Measurements from ENCODE around the gene LRP5.

DNA sequence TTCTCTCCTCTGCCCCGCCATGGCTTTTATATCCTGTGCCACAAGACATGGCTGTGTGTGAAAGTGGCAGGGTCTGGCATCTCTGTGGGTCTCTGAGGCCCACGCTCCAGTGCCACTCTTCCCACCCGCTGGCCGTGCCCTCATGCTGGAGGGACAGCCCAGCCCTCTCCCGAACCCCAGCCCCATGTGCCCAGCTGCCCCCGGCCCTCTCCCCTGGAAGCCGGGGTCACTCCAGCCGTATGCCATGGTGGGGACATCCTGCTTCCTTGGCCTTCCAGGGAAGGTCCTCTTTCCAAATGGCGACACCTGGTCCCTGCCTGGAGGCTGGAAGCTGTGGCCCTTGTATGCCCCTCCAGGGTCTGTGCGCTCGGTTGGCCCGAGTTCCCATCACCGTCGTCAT is 84.9 kb downstream of the LRP5 start:
- no peak for TF ChIP-seq POLR2A (IDR thresholded peaks at IDR 0.05)
- TF ChIP-seq, protein P1, sequence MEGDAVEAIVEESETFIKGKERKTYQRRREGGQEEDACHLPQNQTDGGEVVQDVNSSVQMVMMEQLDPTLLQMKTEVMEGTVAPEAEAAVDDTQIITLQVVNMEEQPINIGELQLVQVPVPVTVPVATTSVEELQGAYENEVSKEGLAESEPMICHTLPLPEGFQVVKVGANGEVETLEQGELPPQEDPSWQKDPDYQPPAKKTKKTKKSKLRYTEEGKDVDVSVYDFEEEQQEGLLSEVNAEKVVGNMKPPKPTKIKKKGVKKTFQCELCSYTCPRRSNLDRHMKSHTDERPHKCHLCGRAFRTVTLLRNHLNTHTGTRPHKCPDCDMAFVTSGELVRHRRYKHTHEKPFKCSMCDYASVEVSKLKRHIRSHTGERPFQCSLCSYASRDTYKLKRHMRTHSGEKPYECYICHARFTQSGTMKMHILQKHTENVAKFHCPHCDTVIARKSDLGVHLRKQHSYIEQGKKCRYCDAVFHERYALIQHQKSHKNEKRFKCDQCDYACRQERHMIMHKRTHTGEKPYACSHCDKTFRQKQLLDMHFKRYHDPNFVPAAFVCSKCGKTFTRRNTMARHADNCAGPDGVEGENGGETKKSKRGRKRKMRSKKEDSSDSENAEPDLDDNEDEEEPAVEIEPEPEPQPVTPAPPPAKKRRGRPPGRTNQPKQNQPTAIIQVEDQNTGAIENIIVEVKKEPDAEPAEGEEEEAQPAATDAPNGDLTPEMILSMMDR (IDR thresholded peaks at IDR 0.05), result no peak

All from gastroesophageal sphincter (tissue), 3 donors.